Esophagus (tissue), 2 donors: ENCODE data around the gene FGGY. TPM values are rescaled to one million over a fixed set of nuclear protein-coding genes. Genes with fewer than 3 reads are reported as not detected.
A peak's percentile ranks its signal among the peaks of the same experiment; 100 is the strongest.

ENCODE experiments used
- H3K27ac ChIP-seq, 2 donors: one replicate each; pipeline ENCODE4 v1.5.1; 2013; ENCODE audit warnings: low read depth in 2 of 2, mild to moderate bottlenecking in 2 of 2, inconsistent platforms in 1 of 2, low read length in 1 of 2, moderate library complexity in 1 of 2
- H3K27me3 ChIP-seq, 2 donors: one replicate each; pipeline ENCODE4 v1.6.1; 2013; ENCODE audit warnings: low read length in 2 of 2, control low read depth in 1 of 2, mild to moderate bottlenecking in 1 of 2; ENCODE audit not compliant: insufficient read depth in 2 of 2, control insufficient read depth in 1 of 2
- H3K36me3 ChIP-seq, 2 donors: one replicate each; pipeline ENCODE4 v1.6.1; 2013; ENCODE audit warnings: low read length in 1 of 2; ENCODE audit not compliant: control insufficient read depth in 2 of 2, insufficient read depth in 2 of 2
- H3K4me1 ChIP-seq, 2 donors: one replicate each; pipeline ENCODE4 v1.6.1; 2013; ENCODE audit warnings: low read length in 1 of 2; ENCODE audit not compliant: control insufficient read depth in 2 of 2, insufficient read depth in 2 of 2
- H3K4me3 ChIP-seq, 2 donors: one replicate each; pipeline ENCODE4 v1.5.1; 2013; ENCODE audit warnings: low read length in 2 of 2, mild to moderate bottlenecking in 2 of 2, low read depth in 1 of 2, moderate library complexity in 1 of 2
- H3K9me3 ChIP-seq, 2 donors: one replicate each; pipeline ENCODE4 v1.6.1; 2013; ENCODE audit warnings: mild to moderate bottlenecking in 2 of 2, low read depth in 1 of 2, low read length in 1 of 2, moderate library complexity in 1 of 2; ENCODE audit not compliant: control insufficient read depth in 2 of 2, insufficient read depth in 1 of 2
- WGBS, 2 donors: extraction: QIAGEN DNeasy Blood & Tissue Kit; methylation state at CpG; one replicate each; pipeline ENCODE4 v1.1.7; 2013; 5-methylcytosine and 5-hydroxymethylcytosine counted together
- polyA plus RNA-seq, 2 donors: library from polyadenylated mRNA; stranded (reverse); fragments of 200-250 nt; gene quantifications; one replicate each; pipeline ENCODE4 v1.2.3, GENCODE V29; 2013
- donor health status: healthy with polysubstance abuse.
- donor health status: Bipolar disorder and iron deficiency.

Gene FGGY
- polyA plus RNA-seq, 2 donors = 2.4 to 4.4 TPM

GRCh38 chr1:59390307-59390706 lies 93.4 kb downstream of the FGGY start:
- no peaks in the 10 kb centered on the region for H3K27me3 ChIP-seq
- H3K36me3 ChIP-seq = no peaks in the 10 kb centered on the region
- H3K4me1 ChIP-seq = no peaks in the 10 kb centered on the region
- H3K9me3 ChIP-seq = no peaks in the 10 kb centered on the region
- H3K4me3 ChIP-seq = no peak overlapping the region
- H3K27ac ChIP-seq = no peak overlapping the region
- 87 to 88% methylated on average over 3 of the region's 3 CpGs for WGBS, 2 donors

- Histone ChIP-seq H3K27me3 (no peaks in the 10 kb centered on the region), H3K27ac (peak overlapping the region in 1 of 2 donors; percentile 21)
- 76 to 80% methylated on average over 7 of the region's 7 CpGs for WGBS, 2 donors
Measured at GRCh38 chr1:59391212-59392179, 94.6 kb downstream of the FGGY start.

GRCh38 chr1:59393211-59394180 lies 96.6 kb downstream of the FGGY start:
- Histone ChIP-seq H3K4me3 (no peak overlapping the region), H3K9me3 (no peaks in the 10 kb centered on the region), H3K27me3 (no peaks in the 10 kb centered on the region), H3K36me3 (no peaks in the 10 kb centered on the region), H3K27ac (peak overlapping the region; percentile 60 to 78), H3K4me1 (no peaks in the 10 kb centered on the region)
- 48 to 58% methylated on average over 7 of the region's 7 CpGs for WGBS, 2 donors

More at GRCh38 chr1:59391212-59392179, 94.6 kb downstream of the FGGY start:
- H3K4me3 ChIP-seq = no peak overlapping the region
- H3K9me3 ChIP-seq = no peaks in the 10 kb centered on the region
- no peaks in the 10 kb centered on the region for H3K36me3 ChIP-seq
- H3K4me1 ChIP-seq = no peaks in the 10 kb centered on the region

GRCh38 chr1:59394706-59395425 lies 98.0 kb downstream of the FGGY start:
- H3K27me3 ChIP-seq = no peaks in the 10 kb centered on the region
- no peaks in the 10 kb centered on the region for H3K9me3 ChIP-seq
- H3K4me1 ChIP-seq = no peaks in the 10 kb centered on the region
- H3K4me3 ChIP-seq = no peak overlapping the region
- 81 to 92% methylated on average over 6 of the region's 6 CpGs for WGBS, 2 donors
- H3K27ac ChIP-seq = no peak overlapping the region
- H3K36me3 ChIP-seq = no peaks in the 10 kb centered on the region

GRCh38 chr1:59396387-59396786 lies 99.5 kb downstream of the FGGY start:
- no peak overlapping the region for H3K4me3 ChIP-seq
- H3K9me3 ChIP-seq = no peaks in the 10 kb centered on the region
- H3K27ac ChIP-seq = no peak overlapping the region
- 83 to 91% methylated on average over 1 of the region's 1 CpG for WGBS, 2 donors
- H3K4me1 ChIP-seq = no peaks in the 10 kb centered on the region
- H3K27me3 ChIP-seq = no peaks in the 10 kb centered on the region
- H3K36me3 ChIP-seq = no peaks in the 10 kb centered on the region

- Histone ChIP-seq H3K27me3 (no peaks in the 10 kb centered on the region), H3K36me3 (no peaks in the 10 kb centered on the region), H3K9me3 (no peaks in the 10 kb centered on the region), H3K4me1 (no peaks in the 10 kb centered on the region), H3K4me3 (no peak overlapping the region), H3K27ac (no peak overlapping the region)
- WGBS, 2 donors = 82 to 88% methylated on average over 7 of the region's 7 CpGs
Measured at GRCh38 chr1:59397139-59397858, 100.4 kb downstream of the FGGY start.

GRCh38 chr1:59399642-59400041 lies 102.7 kb downstream of the FGGY start:
- WGBS, 2 donors = 60 to 63% methylated on average over 1 of the region's 1 CpG
- Histone ChIP-seq H3K4me3 (no peak overlapping the region), H3K9me3 (no peaks in the 10 kb centered on the region), H3K4me1 (no peaks in the 10 kb centered on the region), H3K36me3 (no peaks in the 10 kb centered on the region), H3K27ac (no peak overlapping the region), H3K27me3 (no peaks in the 10 kb centered on the region)

- Histone ChIP-seq H3K36me3 (no peaks in the 10 kb centered on the region), H3K27me3 (no peaks in the 10 kb centered on the region), H3K9me3 (no peaks in the 10 kb centered on the region), H3K27ac (no peak overlapping the region), H3K4me3 (no peak overlapping the region), H3K4me1 (no peaks in the 10 kb centered on the region)
- 77 to 88% methylated on average over 3 of the region's 3 CpGs for WGBS, 2 donors
Measured at GRCh38 chr1:59401581-59401980, 104.7 kb downstream of the FGGY start.
